ENCODE results near the gene FCHO2. TPM values are rescaled to one million over a fixed set of nuclear protein-coding genes. Genes with fewer than 3 reads are reported as not detected.

Gene FCHO2
- total and polyA plus RNA-seq, 2 donors from 2014 or later: 6.5 to 48.1 TPM

GRCh38 chr5:73126957-73127356, 171.1 kb downstream of the FCHO2 start:
- FAIRE-seq: no peak

GRCh38 chr5:73129143-73129542, 173.3 kb downstream of the FCHO2 start:
- Histone ChIP-seq H3K4me1 (ENCODE audit: control insufficient read depth in 2 of 3, insufficient read depth in 2 of 3, low read depth in 1 of 3, low read length in 3 of 3) (peaks cover 0 to 20% (median 2%) of the 10 kb centered on the region in 3 donors), H3K4me3 (ENCODE audit: low read length in 3 of 3) (no peak overlapping the region), H3K9me3 (ENCODE audit: control insufficient read depth in 2 of 3, insufficient read depth in 1 of 3, low read length in 3 of 3) (no peaks in the 10 kb centered on the region), H3K36me3 (ENCODE audit: control insufficient read depth in 2 of 3, insufficient read depth in 3 of 3, low read length in 3 of 3) (no peaks in the 10 kb centered on the region), H3K9ac (ENCODE audit: low read length in 3 of 3) (no peak overlapping the region), H3K27me3 (ENCODE audit: control insufficient read depth, insufficient read depth, low read length) (no peaks in the 10 kb centered on the region), H3K27ac (ENCODE audit: low read depth in 2 of 2, low read length in 2 of 2) (no peak overlapping the region)
- intact Hi-C loops (cut with DNase I): no loop called here
- FAIRE-seq (no peak), DNase-seq (no peak)
- TF ChIP-seq CTCF (IDR thresholded peaks at IDR 0.05; ENCODE audit: borderline replicate concordance, extremely low read depth, insufficient read depth): no peak

More at GRCh38 chr5:73126957-73127356, 171.1 kb downstream of the FCHO2 start:
- Histone ChIP-seq H3K9me3 (ENCODE audit: control insufficient read depth in 2 of 3, insufficient read depth in 1 of 3, low read length in 3 of 3) (no peaks in the 10 kb centered on the region), H3K4me1 (ENCODE audit: control insufficient read depth in 2 of 3, insufficient read depth in 2 of 3, low read depth in 1 of 3, low read length in 3 of 3) (peaks cover 0 to 9% (median 0%) of the 10 kb centered on the region in 3 donors), H3K9ac (ENCODE audit: low read length in 3 of 3) (no peak overlapping the region), H3K36me3 (ENCODE audit: control insufficient read depth in 2 of 3, insufficient read depth in 3 of 3, low read length in 3 of 3) (no peaks in the 10 kb centered on the region), H3K27ac (ENCODE audit: low read depth in 2 of 2, low read length in 2 of 2) (no peak overlapping the region), H3K27me3 (ENCODE audit: control insufficient read depth, insufficient read depth, low read length) (no peaks in the 10 kb centered on the region), H3K4me3 (ENCODE audit: low read length in 3 of 3) (no peak overlapping the region)
- TF ChIP-seq CTCF (IDR thresholded peaks at IDR 0.05; ENCODE audit: borderline replicate concordance, extremely low read depth, insufficient read depth): no peak
- DNase-seq: no peak
- intact Hi-C loops (cut with DNase I): no loop called here

- Histone ChIP-seq H3K4me3 (ENCODE audit: low read length in 3 of 3) (no peak overlapping the region), H3K27me3 (ENCODE audit: control insufficient read depth, insufficient read depth, low read length) (no peaks in the 10 kb centered on the region), H3K36me3 (ENCODE audit: control insufficient read depth in 2 of 3, insufficient read depth in 3 of 3, low read length in 3 of 3) (no peaks in the 10 kb centered on the region), H3K9me3 (ENCODE audit: control insufficient read depth in 2 of 3, insufficient read depth in 1 of 3, low read length in 3 of 3) (no peaks in the 10 kb centered on the region), H3K9ac (ENCODE audit: low read length in 3 of 3) (no peak overlapping the region), H3K4me1 (ENCODE audit: control insufficient read depth in 2 of 3, insufficient read depth in 2 of 3, low read depth in 1 of 3, low read length in 3 of 3) (peaks cover 0 to 22% (median 6%) of the 10 kb centered on the region in 3 donors), H3K27ac (ENCODE audit: low read depth in 2 of 2, low read length in 2 of 2) (no peak overlapping the region)
- intact Hi-C loops (cut with DNase I): no loop called here
- TF ChIP-seq CTCF (IDR thresholded peaks at IDR 0.05; ENCODE audit: borderline replicate concordance, extremely low read depth, insufficient read depth): no peak
- FAIRE-seq: no peak
- DNase-seq: no peak
These were observed 175.0 kb downstream of the FCHO2 start for GRCh38 chr5:73130811-73131210.

Data from kidney (tissue), 14 donors.